Stimulated activated naive CD8-positive, alpha-beta T cell treated with anti-CD3 and anti-CD28 coated beads, Interleukin-15, amount 100 ng/mL, for 72 hours (primary cell): ENCODE results near the gene ASAP2.

Experiments used
- ATAC-seq: fragments of 150-1000 bp; cut with Tn5 transposase; 2 replicates; pipeline ENCODE4 v1.10.0; 2021; ENCODE audit warnings: mild to moderate bottlenecking, moderate library complexity
- DNase-seq, 2 donors: peaks; one replicate each; pipeline ENCODE4 v3.0.0; 2021 to 2022
- H3K27ac Mint-ChIP-seq, 2 donors: one replicate each; pipeline ENCODE4 v1.8.0; 2022; ENCODE audit warnings: mild to moderate bottlenecking in 2 of 2, mixed read lengths in 2 of 2, moderate library complexity in 2 of 2
- H3K27me3 Mint-ChIP-seq: one replicate; pipeline ENCODE4 v1.8.0; 2022; ENCODE audit warnings: mixed read lengths
- H3K4me1 Mint-ChIP-seq: one replicate; pipeline ENCODE4 v1.8.0; 2022; ENCODE audit warnings: mild to moderate bottlenecking, mixed read lengths
- H3K4me3 Mint-ChIP-seq, 2 donors: one replicate each; pipeline ENCODE4 v1.8.0; 2022; ENCODE audit warnings: mild to moderate bottlenecking in 2 of 2, mixed read lengths in 2 of 2, moderate library complexity in 1 of 2
- H3K9me3 Mint-ChIP-seq, 2 donors: one replicate each; pipeline ENCODE4 v1.8.0; 2022; ENCODE audit warnings: mixed read lengths in 2 of 2

ASAP2 gene

GRCh38 chr2:9296559-9296958, 89.9 kb downstream of the ASAP2 start:
- DNase-seq, result no peak
- Mint-ChIP-seq H3K4me3 (no peak overlapping the region), H3K4me1 (no peaks in the 10 kb centered on the region), H3K27ac (no peak overlapping the region), H3K9me3 (no peaks in the 10 kb centered on the region), H3K27me3 (peaks cover 13% of the 10 kb centered on the region)
- ATAC-seq, result no peak

GRCh38 chr2:9297156-9297555, 90.5 kb downstream of the ASAP2 start:
- peaks cover 7% of the 10 kb centered on the region for H3K27me3 Mint-ChIP-seq

GRCh38 chr2:9297807-9298206, 91.2 kb downstream of the ASAP2 start:
- no peaks in the 10 kb centered on the region for H3K4me1 Mint-ChIP-seq
- H3K4me3 Mint-ChIP-seq, result no peak overlapping the region
- DNase-seq, result no peak
- no peak overlapping the region for H3K27ac Mint-ChIP-seq
- ATAC-seq, result no peak
- H3K27me3 Mint-ChIP-seq, result peaks cover 6% of the 10 kb centered on the region
- no peaks in the 10 kb centered on the region for H3K9me3 Mint-ChIP-seq

More at GRCh38 chr2:9297156-9297555, 90.5 kb downstream of the ASAP2 start:
- Mint-ChIP-seq H3K4me3 (no peak overlapping the region), H3K27ac (no peak overlapping the region), H3K9me3 (no peaks in the 10 kb centered on the region), H3K4me1 (no peaks in the 10 kb centered on the region)
- DNase-seq (no peak), ATAC-seq (no peak)

- Mint-ChIP-seq H3K4me1 (no peaks in the 10 kb centered on the region), H3K9me3 (no peaks in the 10 kb centered on the region), H3K27ac (no peak overlapping the region), H3K27me3 (peaks cover 1% of the 10 kb centered on the region), H3K4me3 (no peak overlapping the region)
- no peak for DNase-seq
- no peak for ATAC-seq
These were observed 92.0 kb downstream of the ASAP2 start for GRCh38 chr2:9298583-9298982.

GRCh38 chr2:9299161-9300100, 92.8 kb downstream of the ASAP2 start:
- H3K27ac Mint-ChIP-seq, result no peak overlapping the region
- H3K27me3 Mint-ChIP-seq, result no peaks in the 10 kb centered on the region

GRCh38 chr2:9300214-9300613, 93.6 kb downstream of the ASAP2 start:
- Mint-ChIP-seq H3K9me3 (no peaks in the 10 kb centered on the region), H3K4me1 (no peaks in the 10 kb centered on the region), H3K27me3 (no peaks in the 10 kb centered on the region), H3K27ac (no peak overlapping the region), H3K4me3 (no peak overlapping the region)
- DNase-seq (no peak), ATAC-seq (no peak)

More at GRCh38 chr2:9299161-9300100, 92.8 kb downstream of the ASAP2 start:
- Mint-ChIP-seq H3K4me1 (no peaks in the 10 kb centered on the region), H3K9me3 (no peaks in the 10 kb centered on the region), H3K4me3 (no peak overlapping the region)
- ATAC-seq, result no peak
- DNase-seq, result no peak

GRCh38 chr2:9300829-9301453, 94.3 kb downstream of the ASAP2 start:
- H3K4me3 Mint-ChIP-seq, result no peak overlapping the region
- H3K9me3 Mint-ChIP-seq, result no peaks in the 10 kb centered on the region
- DNase-seq, result no peak
- no peaks in the 10 kb centered on the region for H3K4me1 Mint-ChIP-seq
- no peak for ATAC-seq
- H3K27ac Mint-ChIP-seq, result peak overlapping the region in 1 of 2 donors; percentile 48
- H3K27me3 Mint-ChIP-seq, result no peaks in the 10 kb centered on the region

GRCh38 chr2:9302755-9303154, 96.1 kb downstream of the ASAP2 start:
- no peaks in the 10 kb centered on the region for H3K4me1 Mint-ChIP-seq
- no peak overlapping the region for H3K4me3 Mint-ChIP-seq
- H3K9me3 Mint-ChIP-seq, result no peaks in the 10 kb centered on the region
- no peak overlapping the region for H3K27ac Mint-ChIP-seq
- DNase-seq, result no peak
- no peaks in the 10 kb centered on the region for H3K27me3 Mint-ChIP-seq
- ATAC-seq, result no peak

GRCh38 chr2:9303528-9304225, 97.1 kb downstream of the ASAP2 start:
- Mint-ChIP-seq H3K9me3 (no peaks in the 10 kb centered on the region), H3K4me3 (no peak overlapping the region), H3K27me3 (no peaks in the 10 kb centered on the region), H3K27ac (peak overlapping the region in 1 of 2 donors; percentile 59), H3K4me1 (no peaks in the 10 kb centered on the region)
- ATAC-seq, result no peak
- DNase-seq, result no peak

- DNase-seq (no peak), ATAC-seq (no peak)
- Mint-ChIP-seq H3K27me3 (no peaks in the 10 kb centered on the region), H3K27ac (no peak overlapping the region), H3K9me3 (no peaks in the 10 kb centered on the region), H3K4me1 (no peaks in the 10 kb centered on the region), H3K4me3 (no peak overlapping the region)
These were observed 100.3 kb downstream of the ASAP2 start for GRCh38 chr2:9306911-9307310.

GRCh38 chr2:9307535-9307934, 100.9 kb downstream of the ASAP2 start:
- Mint-ChIP-seq H3K9me3 (no peaks in the 10 kb centered on the region), H3K4me1 (no peaks in the 10 kb centered on the region), H3K27ac (no peak overlapping the region), H3K4me3 (no peak overlapping the region), H3K27me3 (no peaks in the 10 kb centered on the region)
- ATAC-seq (no peak), DNase-seq (no peak)

- H3K4me1 Mint-ChIP-seq, result no peaks in the 10 kb centered on the region
- DNase-seq, result no peak
- H3K4me3 Mint-ChIP-seq, result no peak overlapping the region
- no peaks in the 10 kb centered on the region for H3K27me3 Mint-ChIP-seq
- no peaks in the 10 kb centered on the region for H3K9me3 Mint-ChIP-seq
- ATAC-seq, result no peak
- H3K27ac Mint-ChIP-seq, result no peak overlapping the region
These were observed 101.8 kb downstream of the ASAP2 start for GRCh38 chr2:9308186-9308955.

- Mint-ChIP-seq H3K27ac (no peak overlapping the region), H3K4me3 (no peak overlapping the region), H3K27me3 (no peaks in the 10 kb centered on the region), H3K4me1 (no peaks in the 10 kb centered on the region), H3K9me3 (no peaks in the 10 kb centered on the region)
- ATAC-seq, result no peak
- DNase-seq, result no peak
These were observed 102.5 kb downstream of the ASAP2 start for GRCh38 chr2:9309147-9309546.

GRCh38 chr2:9310377-9310776, 103.8 kb downstream of the ASAP2 start:
- H3K9me3 Mint-ChIP-seq, result no peaks in the 10 kb centered on the region
- H3K27me3 Mint-ChIP-seq, result no peaks in the 10 kb centered on the region
- DNase-seq, result no peak
- no peak overlapping the region for H3K27ac Mint-ChIP-seq
- no peak for ATAC-seq
- H3K4me3 Mint-ChIP-seq, result no peak overlapping the region
- H3K4me1 Mint-ChIP-seq, result no peaks in the 10 kb centered on the region

GRCh38 chr2:9310798-9311197, 104.2 kb downstream of the ASAP2 start:
- Mint-ChIP-seq H3K4me3 (no peak overlapping the region), H3K9me3 (no peaks in the 10 kb centered on the region), H3K27ac (no peak overlapping the region), H3K27me3 (no peaks in the 10 kb centered on the region), H3K4me1 (no peaks in the 10 kb centered on the region)
- ATAC-seq (no peak), DNase-seq (no peak)
